Measurements from ENCODE around the gene TCF19. TPM values are rescaled to one million over a fixed set of nuclear protein-coding genes. Genes with fewer than 3 reads are reported as not detected.
A peak's percentile ranks its signal among the peaks of the same experiment; 100 is the strongest.
"Not testable (repeated sequence)": the region's sequence is repeated elsewhere in the genome, so short reads cannot be mapped to it uniquely, and the experiment has no call there.

TCF19 gene
- total RNA-seq, 2 donors from 2014 or later: 8.8 to 39.6 TPM

GRCh38 chr6:31163922-31164321, 5.5 kb downstream of the TCF19 start:
- Histone ChIP-seq H3K9ac (ENCODE audit: low read depth in 2 of 2, low read length in 2 of 2) (no peak overlapping the region), H3K4me1 (peaks cover 5% of the 10 kb centered on the region), H3K27me3 (no peaks in the 10 kb centered on the region), H3K9me3 (no peaks in the 10 kb centered on the region), H3K27ac (no peak overlapping the region), H3K4me3 (no peak overlapping the region), H3K36me3 (no peaks in the 10 kb centered on the region)
- DNase-seq: no peak
- TF ChIP-seq CTCF (IDR thresholded peaks at IDR 0.05): no peak
- intact Hi-C loops (cut with DNase I): no loop called here

- intact Hi-C loops (cut with DNase I); DNase-seq: not testable (repeated sequence)
Measured at GRCh38 chr6:31164475-31165063, 6.2 kb downstream of the TCF19 start.

GRCh38 chr6:31165064-31165832, 6.9 kb downstream of the TCF19 start:
- H3K36me3 ChIP-seq; H3K4me1 ChIP-seq; H3K4me3 ChIP-seq; DNase-seq; intact Hi-C loops (cut with DNase I); H3K9me3 ChIP-seq; H3K27ac ChIP-seq; H3K27me3 ChIP-seq: not testable (repeated sequence)
- peak overlapping the region in 1 of 2 donors; percentile 19 for H3K9ac ChIP-seq (ENCODE audit: low read depth in 2 of 2, low read length in 2 of 2)

More at GRCh38 chr6:31164475-31165063, 6.2 kb downstream of the TCF19 start:
- H3K9me3 ChIP-seq, H3K27ac ChIP-seq, H3K36me3 ChIP-seq, H3K4me3 ChIP-seq, H3K4me1 ChIP-seq, H3K27me3 ChIP-seq: not testable (repeated sequence)
- peak overlapping the region in 1 of 2 donors; percentile 19 for H3K9ac ChIP-seq (ENCODE audit: low read depth in 2 of 2, low read length in 2 of 2)

- TF ChIP-seq CTCF (IDR thresholded peaks at IDR 0.05): no peak
- Histone ChIP-seq H3K27ac (no peak overlapping the region), H3K4me3 (no peak overlapping the region), H3K9me3 (no peaks in the 10 kb centered on the region), H3K4me1 (no peaks in the 10 kb centered on the region), H3K36me3 (no peaks in the 10 kb centered on the region), H3K27me3 (no peaks in the 10 kb centered on the region), H3K9ac (ENCODE audit: low read depth in 2 of 2, low read length in 2 of 2) (no peak overlapping the region)
- DNase-seq: no peak
- intact Hi-C loops (cut with DNase I): no loop called here
Measured at GRCh38 chr6:31165986-31166385, 7.6 kb downstream of the TCF19 start.

GRCh38 chr6:31168606-31169005, 10.2 kb downstream of the TCF19 start:
- no peak for TF ChIP-seq CTCF (IDR thresholded peaks at IDR 0.05)
- intact Hi-C loops (cut with DNase I): no loop called here
- no peak overlapping the region for H3K9ac ChIP-seq (ENCODE audit: low read depth in 2 of 2, low read length in 2 of 2)
- no peaks in the 10 kb centered on the region for H3K9me3 ChIP-seq
- H3K4me1 ChIP-seq: no peaks in the 10 kb centered on the region
- no peaks in the 10 kb centered on the region for H3K27me3 ChIP-seq
- H3K27ac ChIP-seq: no peak overlapping the region
- no peak for DNase-seq
- H3K4me3 ChIP-seq: no peak overlapping the region
- H3K36me3 ChIP-seq: no peaks in the 10 kb centered on the region

- no peak overlapping the region for H3K27ac ChIP-seq
Measured at GRCh38 chr6:31169123-31169857, 10.9 kb downstream of the TCF19 start.

GRCh38 chr6:31169858-31170599, 11.6 kb downstream of the TCF19 start:
- H3K27ac ChIP-seq; DNase-seq; H3K9me3 ChIP-seq; H3K4me1 ChIP-seq; H3K27me3 ChIP-seq; H3K36me3 ChIP-seq; intact Hi-C loops (cut with DNase I); H3K4me3 ChIP-seq: not testable (repeated sequence)
- H3K9ac ChIP-seq (ENCODE audit: low read depth in 2 of 2, low read length in 2 of 2): peak overlapping the region in 1 of 2 donors; percentile 35

More at GRCh38 chr6:31169123-31169857, 10.9 kb downstream of the TCF19 start:
- Histone ChIP-seq H3K9ac (ENCODE audit: low read depth in 2 of 2, low read length in 2 of 2) (no peak overlapping the region), H3K9me3 (no peaks in the 10 kb centered on the region), H3K4me1 (no peaks in the 10 kb centered on the region), H3K27me3 (no peaks in the 10 kb centered on the region), H3K36me3 (no peaks in the 10 kb centered on the region), H3K4me3 (no peak overlapping the region)
- TF ChIP-seq CTCF (IDR thresholded peaks at IDR 0.05): no peak
- DNase-seq: no peak
- intact Hi-C loops (cut with DNase I): no loop called here
